Measurements from ENCODE around the gene PTPN22.

- TF ChIP-seq POLR2A (IDR thresholded peaks at IDR 0.05), result no peak
- no peak for TF ChIP-seq EP300 (IDR thresholded peaks at IDR 0.05)
Observed at GRCh38 chr1:113805639-113806038, 65.9 kb downstream of the PTPN22 start.
